ENCODE data around the gene CAMKK2. TPM values are rescaled to one million over a fixed set of nuclear protein-coding genes. Genes with fewer than 3 reads are reported as not detected.
"Not testable (repeated sequence)": the region's sequence is repeated elsewhere in the genome, so short reads cannot be mapped to it uniquely, and the experiment has no call there.

The CAMKK2 gene
- total and polyA plus RNA-seq, 9 of the 15 experiments (the other 6 are each of a cell fraction or from before 2014, with no cell fraction given): 4.3 to 32.0 (median 18.2) TPM

GRCh38 chr12:121310231-121310630, 13.7 kb upstream of the CAMKK2 start:
- TF ChIP-seq ZNF121 (CRISPR knock-in tag; conservative IDR thresholded peaks at IDR 0.05): peak; percentile 64
- H4K20me1 ChIP-seq (replicated peaks; ENCODE audit: control insufficient read depth, insufficient read depth, low read length); CTCF ChIA-PET (ENCODE audit: low intra/inter-chr PET ratio); H3K4me2 ChIP-seq (ENCODE audit: insufficient read depth, low read length); H2AFZ ChIP-seq (ENCODE audit: low read depth, low read length); in situ Hi-C loops (cut with MboI); H3K4me3 ChIP-seq; FAIRE-seq; ATAC-seq; POLR2A ChIA-PET; H3K27ac ChIP-seq (ENCODE audit: extremely low read depth, low read depth, low read length); H3K9ac ChIP-seq (ENCODE audit: insufficient read depth in 1 of 2, low read depth in 2 of 2, low read length in 2 of 2); intact Hi-C loops (cut with micrococcal nuclease); H3K4me1 ChIP-seq (replicated peaks in 1 of 2; ENCODE audit: control insufficient read depth in 2 of 2, insufficient read depth in 2 of 2, low read length in 2 of 2); DNase-seq (ENCODE audit: extremely low read depth in 1 of 4, low spot score in 3 of 4); H3K9me3 ChIP-seq (replicated peaks; ENCODE audit: control insufficient read depth, insufficient read depth, low read depth, low read length); H3K9me1 ChIP-seq (ENCODE audit: control insufficient read depth, insufficient read depth, low read length); H3K27me3 ChIP-seq (ENCODE audit: control insufficient read depth in 2 of 2, insufficient read depth in 2 of 2, low read length in 2 of 2); BruUV-seq (replicated peaks): not testable (repeated sequence)
- Histone ChIP-seq H3K79me2 (ENCODE audit: control insufficient read depth, insufficient read depth, low read length) (peaks cover 29% of the 10 kb centered on the region; the same call in 1 of the 3 replicates), H3K36me3 (ENCODE audit: control insufficient read depth, insufficient read depth, low read length) (peaks cover 62% of the 10 kb centered on the region)
- WGBS (ENCODE audit: insufficient coverage, low coverage, missing lambda C conversion rate): 69% methylated on average over 1 of the region's 1 CpG

GRCh38 chr12:121307397-121307796, 10.9 kb upstream of the CAMKK2 start:
- H3K4me3 ChIP-seq; FAIRE-seq; CTCF ChIA-PET (ENCODE audit: low intra/inter-chr PET ratio); in situ Hi-C loops (cut with MboI); ATAC-seq; H3K9me1 ChIP-seq (ENCODE audit: control insufficient read depth, insufficient read depth, low read length); H2AFZ ChIP-seq (ENCODE audit: low read depth, low read length); H3K27ac ChIP-seq (ENCODE audit: extremely low read depth, low read depth, low read length); H3K4me1 ChIP-seq (replicated peaks in 1 of 2; ENCODE audit: control insufficient read depth in 2 of 2, insufficient read depth in 2 of 2, low read length in 2 of 2); H3K9ac ChIP-seq (ENCODE audit: insufficient read depth in 1 of 2, low read depth in 2 of 2, low read length in 2 of 2); BruUV-seq (replicated peaks); H3K27me3 ChIP-seq (ENCODE audit: control insufficient read depth in 2 of 2, insufficient read depth in 2 of 2, low read length in 2 of 2); H4K20me1 ChIP-seq (replicated peaks; ENCODE audit: control insufficient read depth, insufficient read depth, low read length); H3K9me3 ChIP-seq (replicated peaks; ENCODE audit: control insufficient read depth, insufficient read depth, low read depth, low read length); H3K4me2 ChIP-seq (ENCODE audit: insufficient read depth, low read length); intact Hi-C loops (cut with micrococcal nuclease); DNase-seq (ENCODE audit: extremely low read depth in 1 of 4, low spot score in 3 of 4): not testable (repeated sequence)
- TF ChIP-seq POLR2A (conservative IDR thresholded peaks at IDR 0.05) (peak; percentile 61), SUPT5H (IDR thresholded peaks at IDR 0.05) (peak; percentile 72), POLR2B (IDR thresholded peaks at IDR 0.05; ENCODE audit: low read depth, partially characterized antibody) (peak; percentile 51)
- Histone ChIP-seq H3K36me3 (ENCODE audit: control insufficient read depth, insufficient read depth, low read length) (peaks cover 42% of the 10 kb centered on the region), H3K79me2 (ENCODE audit: control insufficient read depth, insufficient read depth, low read length) (peaks cover 10% of the 10 kb centered on the region; the same call in 1 of the 3 replicates)
- WGBS (ENCODE audit: insufficient coverage, low coverage, missing lambda C conversion rate): 88% methylated on average over 5 of the region's 8 CpGs
- POLR2A ChIA-PET: interaction anchor here (1.0 to 1.4 kb wide), 3 partner anchors 11 to 45 kb away, joined by 3 to 8 read pairs (median 4); partner anchors contain the start of gene ANAPC5

Data from K562 (cell line).